Glomerular endothelial cell (primary cell): ENCODE measurements around the gene RYK. TPM values are rescaled to one million over a fixed set of nuclear protein-coding genes. Genes with fewer than 3 reads are reported as not detected.

Experiments used
- DNase-seq: peaks from one replicate; pipeline ENCODE4 v3.0.0-alpha.2; 2011; ENCODE audit warnings: low read depth, low spot score; ENCODE audit errors: extremely low read depth
- total RNA-seq: library from RNA; depleted of rRNA; stranded (reverse); fragments of >200 nt; gene quantifications from 2 replicates; pipeline ENCODE4 v1.2.3, GENCODE V29; 2015

The RYK gene
- total RNA-seq, 1 donor from 2014 or later: 47.7 TPM

DNA sequence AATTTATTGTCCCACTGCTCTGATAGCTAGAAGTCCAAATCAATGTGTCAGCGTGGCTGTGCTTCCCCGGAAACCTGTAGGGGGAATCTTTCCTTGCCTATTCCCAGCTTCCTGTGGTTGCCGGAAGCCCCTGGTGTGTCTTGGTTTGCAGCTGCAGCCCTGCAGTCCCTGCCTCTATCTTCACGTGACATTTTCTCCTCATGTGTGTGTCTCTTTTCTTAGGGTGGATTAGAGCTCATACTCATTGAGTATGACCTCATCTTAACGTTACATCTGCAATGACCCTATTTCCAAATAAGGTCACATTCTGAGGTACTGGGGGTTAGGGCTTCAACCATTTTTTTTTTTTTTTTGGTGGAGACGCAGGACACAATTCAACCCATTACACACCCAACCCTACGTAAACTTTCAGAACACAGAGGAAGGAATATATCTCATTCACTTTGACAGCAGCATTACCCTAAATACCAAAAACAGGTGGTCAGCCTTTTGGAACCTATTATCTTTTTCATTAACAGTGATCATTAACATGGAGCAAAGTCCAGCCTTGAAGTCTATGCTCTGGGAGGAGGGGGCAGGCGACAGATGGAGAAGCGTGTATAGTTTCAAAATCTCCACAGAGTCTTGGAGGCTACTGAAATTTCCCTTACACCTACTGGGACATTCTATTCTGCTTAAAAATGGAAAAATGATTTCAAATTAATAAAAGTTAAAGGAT lies 88.6 kb downstream of the RYK start:
- DNase-seq: no peak

DNA sequence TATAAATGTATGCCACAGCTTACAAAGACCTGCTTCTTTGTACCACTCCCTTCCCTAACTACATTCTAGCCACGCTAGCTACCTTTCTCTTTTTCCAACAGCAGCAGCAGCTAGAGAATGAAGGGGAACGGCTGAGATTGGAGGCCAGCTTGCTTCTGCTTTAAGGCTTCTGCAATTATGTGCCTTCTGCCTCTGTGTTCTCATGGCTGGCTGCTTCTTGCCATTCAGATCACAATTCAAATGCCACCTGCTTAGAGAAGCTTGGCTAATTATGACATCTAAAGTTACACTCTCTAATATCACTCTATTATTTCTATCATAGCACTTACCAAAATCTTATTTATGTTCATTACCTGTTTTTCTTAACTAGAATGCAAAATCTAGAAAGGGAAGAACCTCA lies 95.2 kb downstream of the RYK start:
- no peak for DNase-seq

DNA sequence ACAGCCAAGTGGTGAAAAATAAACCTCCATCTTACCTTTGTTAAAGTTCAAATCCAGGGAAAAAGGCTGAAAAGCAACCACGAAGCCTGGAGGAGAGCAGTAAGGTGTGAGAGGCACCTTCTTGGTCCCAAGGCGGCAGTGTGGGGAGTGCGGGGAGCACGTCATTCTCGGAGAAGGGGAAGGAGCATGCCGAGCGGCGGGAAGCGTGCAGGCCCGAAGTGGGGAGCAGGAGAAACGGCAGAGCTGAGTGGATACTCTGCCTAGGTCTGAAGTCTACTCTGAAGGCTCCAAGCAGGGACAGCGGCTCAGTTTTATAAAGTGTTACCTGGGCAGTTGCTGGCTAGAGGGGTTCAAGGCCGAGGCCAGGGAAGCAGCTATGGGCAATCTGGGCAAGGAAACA lies 96.9 kb downstream of the RYK start:
- no peak for DNase-seq

DNA sequence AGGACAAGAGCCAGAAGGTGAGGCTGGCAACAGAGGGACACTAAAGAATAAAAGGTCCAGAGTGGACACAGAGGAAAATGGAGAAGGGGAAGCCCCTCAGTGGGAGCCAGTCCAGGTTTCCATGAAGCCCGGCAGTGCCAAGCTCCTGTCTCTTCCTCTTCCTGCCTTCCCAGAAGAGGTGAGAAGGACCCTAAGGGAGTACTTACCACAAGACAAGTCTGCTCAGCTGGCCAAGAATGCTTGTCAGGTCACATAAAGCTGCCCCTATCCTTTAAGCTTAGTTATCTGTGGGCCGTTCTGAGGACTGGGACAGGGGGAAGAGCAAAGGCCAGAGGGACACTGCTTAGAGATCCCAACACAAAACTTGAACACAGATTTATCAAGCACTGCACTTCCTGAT lies 100.2 kb downstream of the RYK start:
- no peak for DNase-seq

DNA sequence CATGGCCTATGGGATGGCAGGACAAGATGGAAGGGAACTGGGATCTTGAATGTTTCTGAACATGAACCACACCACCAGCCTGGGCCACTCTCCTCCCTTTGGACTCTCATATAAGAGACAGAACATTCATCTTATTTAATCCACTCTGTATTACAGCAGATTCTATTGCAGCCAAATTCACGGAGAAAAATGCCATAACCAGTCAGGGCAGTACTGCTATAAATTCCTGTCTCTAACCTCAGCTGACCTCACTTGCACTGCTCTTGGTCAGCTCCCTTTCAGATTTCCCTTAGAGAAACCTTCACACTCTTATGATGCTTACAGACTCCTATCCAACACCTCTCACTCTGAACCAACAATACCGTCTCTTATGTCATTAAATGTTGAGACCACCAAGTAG lies 101.4 kb downstream of the RYK start:
- no peak for DNase-seq

DNA sequence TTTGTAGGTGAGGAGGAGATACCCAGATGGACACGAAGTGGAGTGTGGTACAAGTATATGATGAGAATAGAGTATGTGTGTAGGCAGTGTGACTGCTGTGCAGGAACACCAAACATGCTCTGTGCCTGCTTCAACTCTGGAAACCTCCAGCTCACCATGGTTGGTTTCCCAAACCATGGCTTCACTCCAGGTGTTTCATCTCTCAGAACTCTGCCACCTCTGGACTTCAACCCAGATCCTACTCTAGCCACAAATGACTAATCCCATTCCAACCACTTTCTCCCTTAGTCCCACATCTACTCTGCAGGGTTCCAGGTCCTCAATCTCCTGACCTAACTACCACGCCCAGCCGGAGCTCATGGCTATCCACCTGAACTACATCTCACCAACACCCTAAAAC lies 102.1 kb downstream of the RYK start:
- no peak for DNase-seq

DNA sequence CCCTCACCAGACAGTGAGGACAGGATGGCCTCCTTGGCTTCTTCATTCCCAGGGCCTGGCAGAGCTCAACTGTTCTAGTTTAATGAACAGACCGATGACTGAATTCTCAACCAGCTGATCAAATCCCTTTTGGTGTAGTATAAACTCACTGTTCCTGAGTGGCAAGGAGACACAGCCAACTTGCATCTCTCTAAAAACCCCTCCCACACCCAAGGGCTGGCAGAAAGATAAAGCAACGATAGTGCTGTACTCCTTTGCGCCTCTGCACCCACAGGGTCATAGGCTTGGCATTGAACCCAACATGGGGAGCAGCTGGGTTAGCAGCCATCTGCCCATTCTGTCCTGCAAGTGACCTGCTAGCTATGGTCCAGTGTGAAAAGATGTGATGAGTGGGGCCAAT lies 103.2 kb downstream of the RYK start:
- DNase-seq: no peak

DNA sequence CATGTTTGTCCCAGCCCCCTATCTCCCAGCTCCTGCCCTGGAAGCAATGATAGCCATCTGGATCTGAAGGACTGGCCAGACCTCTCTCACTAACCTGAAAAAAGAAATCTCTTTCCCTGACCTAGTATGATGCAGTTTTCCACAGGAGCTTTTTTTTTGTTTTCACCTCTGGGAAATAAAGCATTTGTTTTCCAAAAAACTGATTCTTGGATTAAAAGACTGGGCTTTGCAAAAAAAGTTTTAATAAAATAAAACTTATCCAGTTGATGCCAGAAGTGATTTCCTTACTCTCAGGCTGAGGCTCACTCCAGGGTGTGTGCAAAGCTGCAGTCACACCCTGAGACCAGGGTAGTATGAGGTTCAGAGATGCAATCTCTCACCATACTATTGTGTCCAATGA lies 104.0 kb downstream of the RYK start:
- no peak for DNase-seq

DNA sequence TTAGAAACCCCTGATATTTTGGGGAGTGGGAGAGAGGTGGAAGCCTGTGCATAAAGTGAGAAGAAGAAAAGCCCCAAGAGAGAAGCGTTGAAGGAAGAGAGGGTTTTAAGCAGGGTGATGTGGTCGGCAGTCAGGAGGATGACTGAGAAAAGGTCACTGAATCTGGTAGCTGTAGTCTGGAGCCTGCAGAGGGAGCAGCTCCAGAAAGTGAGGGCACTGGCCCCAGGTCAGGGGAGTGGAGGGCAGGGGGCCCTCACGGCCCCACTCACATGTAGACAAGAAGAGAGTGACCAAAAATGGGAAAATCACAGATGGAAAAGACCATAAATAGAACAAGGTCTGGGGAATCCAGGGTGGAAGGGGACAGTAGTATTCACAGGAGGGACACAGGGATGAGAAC lies 105.5 kb downstream of the RYK start:
- DNase-seq: no peak

DNA sequence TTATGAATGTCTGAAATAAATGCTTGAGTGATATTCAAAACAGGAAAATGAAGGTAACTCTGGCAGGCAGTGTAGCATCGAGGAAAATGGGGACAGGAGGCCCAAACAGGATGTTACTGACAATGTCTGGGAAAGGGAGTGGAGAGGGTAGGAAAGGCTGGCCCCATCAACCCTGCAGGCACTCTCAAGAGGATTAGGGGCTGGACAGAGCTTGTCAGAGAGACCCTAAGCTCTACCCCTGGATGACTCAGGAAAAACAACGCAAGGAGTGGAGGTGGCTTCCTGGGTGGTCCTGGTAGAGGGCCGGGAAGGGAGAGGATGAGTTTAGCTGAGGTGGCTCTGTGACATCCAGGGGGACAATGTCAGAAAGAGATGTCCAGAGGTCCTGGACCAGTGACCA lies 106.0 kb downstream of the RYK start:
- no peak for DNase-seq

DNA sequence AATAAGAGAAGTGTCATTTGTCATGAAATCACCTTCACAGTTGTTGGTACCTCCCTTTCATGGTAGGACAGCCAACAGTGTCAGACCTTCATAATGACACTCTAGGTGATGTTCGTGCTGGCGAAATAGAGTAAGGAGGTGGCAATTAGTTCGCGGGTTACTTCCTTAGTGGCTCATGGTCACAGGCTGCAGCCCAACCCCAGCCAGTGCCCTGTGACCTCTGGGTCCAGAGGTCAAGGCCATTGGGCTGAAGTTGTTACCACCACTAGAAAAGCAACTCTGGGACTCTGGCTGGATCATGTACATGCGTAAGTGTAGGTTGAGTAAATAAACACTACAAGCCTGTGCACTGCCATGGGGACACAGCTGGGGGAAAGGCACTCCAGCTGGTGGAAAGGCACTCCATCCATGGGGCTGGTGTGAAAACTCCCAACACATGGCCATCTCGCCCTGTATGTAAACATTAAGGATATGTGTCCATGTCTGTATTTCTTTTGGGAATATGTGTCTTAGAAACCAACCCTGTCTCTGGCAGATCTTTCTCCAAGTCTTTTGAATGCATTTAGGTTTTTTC lies 106.7 kb downstream of the RYK start:
- DNase-seq: no peak

DNA sequence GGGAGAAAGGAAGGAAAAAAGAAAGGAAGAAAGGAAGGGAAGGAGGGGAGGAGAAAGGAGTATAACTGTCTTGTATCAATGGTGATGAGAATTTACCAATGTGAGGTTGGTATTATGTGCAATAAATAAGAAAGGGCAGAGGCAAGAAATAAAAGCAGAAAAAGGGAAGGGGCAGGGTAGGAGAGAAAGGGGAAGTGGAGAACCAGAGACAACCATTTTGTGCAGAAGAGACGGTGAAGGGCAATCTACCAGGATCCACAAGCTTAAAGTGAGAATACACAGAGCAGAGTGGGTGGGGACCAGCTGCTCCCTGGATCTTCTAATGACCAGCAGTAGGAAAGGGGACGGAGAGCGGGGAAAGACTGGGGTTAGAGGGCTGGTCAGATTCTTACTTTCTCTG lies 114.1 kb downstream of the RYK start:
- DNase-seq: no peak

DNA sequence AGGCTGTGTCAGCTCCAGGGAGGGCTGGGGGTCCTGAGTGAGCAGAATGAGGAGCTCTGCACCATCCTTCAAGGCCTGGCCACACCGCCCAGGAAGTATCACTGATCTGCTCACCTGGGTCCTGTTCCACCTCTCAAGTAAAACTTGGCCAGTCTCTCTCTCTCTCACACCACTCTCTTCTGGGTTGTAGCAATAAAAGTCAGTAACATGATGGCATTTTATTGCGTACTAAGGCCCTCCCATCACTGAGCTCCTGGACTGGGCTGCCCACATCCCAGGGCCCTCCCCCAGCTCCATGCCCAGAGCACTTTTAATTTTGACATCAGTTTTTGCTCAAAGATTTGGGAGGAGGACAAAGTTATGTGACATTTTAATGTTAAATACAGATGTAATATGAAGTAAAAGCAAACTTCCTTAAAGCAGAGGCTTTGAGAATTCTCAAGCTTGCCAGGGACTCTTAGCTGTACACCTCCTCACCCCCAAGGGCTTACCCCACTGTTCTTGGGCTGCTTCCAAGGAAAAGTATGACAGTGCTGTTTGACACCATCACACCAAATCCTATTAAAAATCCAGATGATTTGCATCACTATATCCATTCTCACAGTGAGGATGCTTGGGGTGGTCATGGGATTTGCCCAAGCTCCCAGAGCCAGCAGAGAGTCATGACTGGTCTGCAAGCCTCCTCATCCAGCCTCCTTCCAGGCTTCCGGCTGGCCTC lies 115.8 kb downstream of the RYK start:
- DNase-seq: no peak

DNA sequence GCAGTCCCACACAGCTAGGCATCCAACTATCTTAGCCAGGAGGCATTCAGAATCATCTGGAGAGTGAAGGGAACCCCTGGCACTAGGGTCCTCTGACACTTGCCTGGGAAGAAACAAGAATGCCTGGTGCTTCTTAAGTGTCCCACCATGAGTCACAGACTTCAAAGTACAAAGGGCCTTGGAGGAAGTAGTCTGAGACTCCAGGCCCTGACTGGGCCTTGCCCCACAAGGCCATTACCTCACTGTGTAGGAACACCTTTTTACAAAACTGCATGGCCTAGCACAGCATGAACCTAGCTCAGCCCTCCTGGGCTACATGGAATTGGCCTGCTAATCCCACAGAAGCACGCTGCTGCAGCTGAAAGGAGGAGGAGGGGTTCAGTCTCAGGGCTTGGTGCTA lies 116.4 kb downstream of the RYK start:
- no peak for DNase-seq

DNA sequence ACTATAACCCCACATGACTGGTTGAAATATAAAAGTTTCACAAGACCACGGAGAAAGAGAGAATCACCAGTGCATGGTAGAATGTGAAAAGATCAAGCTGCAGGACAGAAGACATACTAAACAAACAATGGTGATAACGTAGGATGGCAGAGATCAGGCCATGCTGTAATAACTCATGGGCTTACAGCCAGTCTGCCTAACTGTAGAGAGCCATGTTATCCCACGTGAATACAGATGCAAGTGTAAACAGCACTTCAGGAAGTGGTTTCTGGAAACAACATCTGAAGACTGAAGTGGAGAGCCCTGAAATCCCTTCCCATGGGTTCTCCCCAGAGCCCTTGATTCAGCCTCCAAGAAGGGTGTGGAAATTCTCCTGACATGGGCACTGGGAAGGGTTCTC lies 117.7 kb downstream of the RYK start:
- DNase-seq: no peak

DNA sequence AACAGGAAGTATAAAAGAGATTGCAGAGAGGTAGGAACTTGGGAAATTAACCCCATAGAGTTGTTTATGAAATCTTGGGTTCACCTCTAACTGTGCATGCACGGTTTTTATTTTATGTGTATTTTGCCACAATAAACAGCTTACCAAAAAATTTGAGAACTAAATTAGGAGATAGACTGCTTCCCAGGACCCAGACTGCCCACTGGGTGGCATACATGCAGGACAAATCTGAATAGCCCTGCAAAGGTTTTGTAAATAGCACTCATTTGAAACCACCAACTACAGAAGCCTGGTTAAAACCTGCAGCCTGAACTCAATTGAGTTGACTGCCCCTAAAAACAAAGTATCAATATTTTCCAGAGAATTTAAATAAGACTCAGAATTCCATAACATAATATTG lies 124.5 kb downstream of the RYK start:
- no peak for DNase-seq

DNA sequence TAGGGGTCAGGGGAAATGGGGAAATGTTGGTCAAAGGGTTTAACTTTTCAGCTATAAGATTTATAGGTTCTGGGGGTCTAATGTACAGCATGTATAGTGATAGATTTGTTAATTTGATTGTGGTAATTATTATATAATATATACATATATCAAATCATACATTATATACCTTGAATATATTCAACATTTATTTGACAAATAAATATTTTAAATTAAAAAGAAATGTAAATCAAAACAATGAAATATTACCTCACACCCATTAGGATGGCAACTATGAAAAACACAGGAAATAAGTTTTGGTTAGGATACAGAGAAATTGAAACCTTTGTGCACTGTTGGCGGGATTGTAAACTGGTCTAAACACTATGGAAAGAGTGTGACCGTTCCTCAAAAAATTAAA lies 135.9 kb downstream of the RYK start:
- no peak for DNase-seq

DNA sequence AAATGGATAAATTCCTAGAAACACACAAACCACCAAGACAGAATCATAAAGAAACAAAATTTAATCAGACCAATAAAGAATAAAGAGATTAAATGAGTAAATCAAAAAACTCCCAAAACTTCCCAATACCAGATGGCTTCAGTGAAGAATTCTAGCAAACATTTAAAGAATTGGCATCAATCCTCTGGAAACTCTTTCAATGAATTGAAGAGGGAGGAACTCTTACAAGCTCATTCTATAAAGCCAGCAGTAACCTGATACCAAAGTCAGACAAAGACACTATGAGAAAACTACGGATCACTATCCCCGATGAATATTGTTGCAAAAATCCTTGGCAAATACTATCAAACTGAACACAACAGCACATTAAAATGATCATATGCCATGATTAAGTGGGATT lies 139.0 kb downstream of the RYK start:
- DNase-seq: no peak

DNA sequence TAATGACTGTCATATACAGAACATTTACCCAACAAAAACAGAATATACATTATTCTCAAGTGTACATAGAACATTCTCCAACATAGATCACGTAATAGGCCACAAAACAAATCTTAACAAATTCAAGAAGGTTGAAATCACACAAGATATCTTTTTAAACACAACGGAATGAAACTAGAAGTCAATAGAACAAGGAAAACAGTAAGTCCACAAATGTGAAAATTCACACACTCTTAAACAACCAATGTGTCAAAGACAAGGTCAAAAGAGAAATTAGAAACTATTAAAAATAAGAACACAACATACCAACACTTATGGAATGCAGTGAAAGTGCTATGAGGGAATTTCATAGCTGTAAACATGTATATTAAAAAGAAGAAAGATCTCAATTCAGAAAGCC lies 139.7 kb downstream of the RYK start:
- DNase-seq: no peak
